Measurements from ENCODE around the gene VPS13A.
A peak's percentile ranks its signal among the peaks of the same experiment; 100 is the strongest.

VPS13A gene

GRCh38 chr9:77462066-77462465, 284.7 kb downstream of the VPS13A start:
- DNase-seq, result no peak

- DNase-seq, result no peak
Observed at GRCh38 chr9:77463151-77463550, 285.8 kb downstream of the VPS13A start.

- DNase-seq, result peak; percentile 71
Observed at GRCh38 chr9:77464661-77465060, 287.3 kb downstream of the VPS13A start.

GRCh38 chr9:77469515-77470231, 292.3 kb downstream of the VPS13A start:
- DNase-seq, result peak; percentile 76
